HepG2 (cell line): ENCODE measurements around the gene TSEN34. TPM values are rescaled to one million over a fixed set of nuclear protein-coding genes. Genes with fewer than 3 reads are reported as not detected.
A peak's percentile ranks its signal among the peaks of the same experiment; 100 is the strongest.

Experiments
- ATF1 ChIP-seq: IDR thresholded peaks from 2 replicates; pipeline ENCODE4 v1.6.1; 2016; ENCODE audit warnings: mild to moderate bottlenecking, control low read depth
- CREB1 ChIP-seq, 2 experiments: fragments of 450-650 bp in 1 of 2; IDR thresholded peaks; 2 replicates each; pipeline ENCODE4 v1.6.1; 2016 to 2017; ENCODE audit warnings: control low read depth in 1 of 2, mild to moderate bottlenecking in 1 of 2, missing compliant biosample characterization in 1 of 2, missing genetic modification characterization in 1 of 2
- CTCF ChIP-seq: sonication (generic); formaldehyde crosslinking; IDR thresholded peaks from 2 replicates; pipeline ENCODE4 v1.5.0; 2020; ENCODE audit warnings: mild to moderate bottlenecking, missing genetic modification reagents, moderate library complexity
- KLF9 ChIP-seq: IDR thresholded peaks from 2 replicates; pipeline ENCODE4 v1.6.1; 2016; ENCODE audit warnings: low read depth
- PHF8 ChIP-seq: sonication (generic); formaldehyde crosslinking; IDR thresholded peaks from 2 replicates; pipeline ENCODE4 v1.5.0; 2020; ENCODE audit warnings: missing genetic modification reagents
- SKI ChIP-seq: fragments of 450-650 bp; IDR thresholded peaks from one replicate; pipeline ENCODE4 v1.6.1; 2018; ENCODE audit warnings: mild to moderate bottlenecking; ENCODE audit not compliant: partially characterized antibody
- SNAPC2 ChIP-seq: sonication (generic); formaldehyde crosslinking; IDR thresholded peaks from 2 replicates; pipeline ENCODE4 v1.8.1; 2022; ENCODE audit warnings: mild to moderate bottlenecking, missing genetic modification reagents
- TAF1 ChIP-seq: sonication (generic); formaldehyde crosslinking; IDR thresholded peaks from 2 replicates; pipeline ENCODE4 v1.4.0; 2020; ENCODE audit warnings: missing genetic modification reagents
- TGIF2 ChIP-seq: IDR thresholded peaks from 2 replicates; pipeline ENCODE4 v1.6.1; 2016; ENCODE audit warnings: control low read depth, missing compliant biosample characterization
- THYN1 ChIP-seq: sonication (generic); formaldehyde crosslinking; IDR thresholded peaks from 2 replicates; pipeline ENCODE4 v1.8.1; 2023; ENCODE audit warnings: low read depth, mild to moderate bottlenecking, moderate library complexity, missing genetic modification reagents, borderline replicate concordance
- TOPORS ChIP-seq: sonication (generic); formaldehyde crosslinking; IDR thresholded peaks from 2 replicates; pipeline ENCODE4 v1.8.0; 2023; ENCODE audit warnings: mild to moderate bottlenecking, missing genetic modification reagents
- ZBTB10 ChIP-seq: sonication (generic); formaldehyde crosslinking; IDR thresholded peaks from 2 replicates; pipeline ENCODE4 v1.4.0; 2020; ENCODE audit warnings: missing genetic modification reagents, borderline replicate concordance
- ZBTB21 ChIP-seq: sonication (generic); formaldehyde crosslinking; IDR thresholded peaks from 2 replicates; pipeline ENCODE4 v1.4.0; 2020; ENCODE audit warnings: missing genetic modification reagents
- ZC3H4 ChIP-seq: sonication (generic); formaldehyde crosslinking; IDR thresholded peaks from 2 replicates; pipeline ENCODE4 v1.4.0; 2020; ENCODE audit warnings: missing genetic modification reagents, borderline replicate concordance
- ZFP36 ChIP-seq: fragments of 150-350 bp; IDR thresholded peaks from 2 replicates; pipeline ENCODE4 v1.6.1; 2018; ENCODE audit warnings: borderline replicate concordance, low read length, low read depth; ENCODE audit not compliant: partially characterized antibody
- ZFP37 ChIP-seq: sonication (generic); formaldehyde crosslinking; IDR thresholded peaks from 2 replicates; pipeline ENCODE4 v1.4.0; 2020; ENCODE audit warnings: missing genetic modification reagents, borderline replicate concordance
- ZFX ChIP-seq: sonication (generic); formaldehyde crosslinking; IDR thresholded peaks from 2 replicates; pipeline ENCODE4 v1.4.0; 2020; ENCODE audit warnings: mild to moderate bottlenecking, low read depth, missing genetic modification reagents, moderate library complexity
- ZNF383 ChIP-seq: sonication (generic); formaldehyde crosslinking; IDR thresholded peaks from 2 replicates; pipeline ENCODE4 v1.4.0; 2020; ENCODE audit warnings: missing genetic modification reagents, mild to moderate bottlenecking, borderline replicate concordance
- ZNF589 ChIP-seq: sonication (generic); formaldehyde crosslinking; conservative IDR thresholded peaks from 2 replicates; pipeline ENCODE4 v1.8.0; 2022; ENCODE audit warnings: mild to moderate bottlenecking, moderate library complexity, missing genetic modification reagents
- ZNF660 ChIP-seq: sonication (generic); formaldehyde crosslinking; IDR thresholded peaks from 2 replicates; pipeline ENCODE4 v1.5.1; 2020; ENCODE audit warnings: mild to moderate bottlenecking, low read depth, missing genetic modification reagents, borderline replicate concordance
- ZNF790 ChIP-seq: sonication (generic); formaldehyde crosslinking; IDR thresholded peaks from 2 replicates; pipeline ENCODE4 v1.8.0; 2022; ENCODE audit warnings: missing genetic modification reagents, mild to moderate bottlenecking, borderline replicate concordance
- ZNF891 ChIP-seq: sonication (generic); formaldehyde crosslinking; IDR thresholded peaks from 2 replicates; pipeline ENCODE4 v1.5.0; 2020; ENCODE audit warnings: mild to moderate bottlenecking, missing genetic modification reagents
- ZSCAN12 ChIP-seq: sonication (generic); formaldehyde crosslinking; IDR thresholded peaks from 2 replicates; pipeline ENCODE4 v1.9.0; 2021; ENCODE audit warnings: mild to moderate bottlenecking, missing genetic modification reagents
- ZSCAN9 ChIP-seq: IDR thresholded peaks from 2 replicates; pipeline ENCODE4 v1.6.1; 2016; ENCODE audit warnings: borderline replicate concordance
- polyA plus RNA-seq, 8 experiments: library from polyadenylated mRNA; depleted of rRNA in 3 of 8; stranded (reverse) in 7 of 8; unstranded in 1 of 8; fragments of >200 nt; fragmentation: Illumina TruSeq in 4 of 8; extraction: Trizol in 4 of 8; gene quantifications; 2 replicates each; pipeline versions ENCODE4 v1.2.1 to v1.2.3, GENCODE V29; 2011 to 2016; ENCODE audit warnings: low read depth in 4 of 8, missing spikeins in 1 of 8, mixed read lengths in 1 of 8; ENCODE audit not compliant: insufficient read depth in 1 of 8
- total RNA-seq, 5 experiments: library from RNA; depleted of rRNA; stranded (reverse); fragments of >200 nt; fragmentation: Illumina TruSeq; extraction: Trizol; gene quantifications; 2 replicates each; pipeline ENCODE4 v1.2.3, GENCODE V29; 2016; ENCODE audit warnings: low read depth in 1 of 5
- TF ChIP-seq, protein P1 (sequence below), 2 experiments: sonication (generic) in 1 of 2; formaldehyde crosslinking in 1 of 2; IDR thresholded peaks; 2 replicates each; pipeline versions ENCODE4 v1.4.0 to v1.6.1; 2018 to 2020; ENCODE audit warnings: missing genetic modification reagents in 2 of 2, borderline replicate concordance in 1 of 2, low read depth in 1 of 2, mild to moderate bottlenecking in 1 of 2, missing biosample characterization in 1 of 2

Gene TSEN34
- total and polyA plus RNA-seq, 2 of the 13 experiments (the other 11 are each of a cell fraction or from before 2014, with no cell fraction given), result 55.1 to 65.4 TPM

DNA sequence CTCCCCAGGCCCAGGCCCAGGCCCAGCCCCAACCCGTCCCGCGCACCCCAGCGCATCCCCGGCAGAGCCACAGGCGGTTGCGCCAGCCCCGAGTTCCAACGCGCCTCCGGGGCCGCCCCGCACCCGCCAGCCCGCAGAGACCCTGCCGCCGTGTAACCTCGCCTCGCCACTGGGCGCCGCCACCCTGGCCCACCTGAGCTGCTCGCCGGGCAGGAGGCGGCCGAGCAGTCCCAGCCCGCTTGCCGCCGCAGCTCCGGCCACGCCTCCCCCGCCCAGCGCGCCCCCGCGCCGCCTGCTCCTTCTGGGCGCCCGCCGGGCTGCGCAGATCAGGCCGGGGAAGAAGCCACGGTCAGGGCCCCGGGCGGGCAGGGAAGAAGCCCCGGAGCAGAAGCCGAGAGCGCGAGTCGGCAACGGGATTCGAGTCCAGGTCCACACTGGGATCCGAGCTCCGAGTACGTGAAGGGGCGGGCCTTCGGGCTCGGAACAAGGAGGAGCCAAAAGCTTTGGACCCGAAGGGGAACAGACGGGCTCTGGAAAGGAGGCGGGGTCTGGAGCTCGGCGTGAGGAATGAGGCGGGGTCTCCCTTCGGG, 1.9 kb upstream of the TSEN34 start, which contains the start of gene MBOAT7 (continued):
- TF ChIP-seq CTCF, result peak; percentile 68
- TF ChIP-seq ZNF589, result no peak
- no peak for TF ChIP-seq ZBTB21 (CRISPR knock-in tag)
- no peak for TF ChIP-seq ZFP36
- no peak for TF ChIP-seq KLF9 (CRISPR knock-in tag)
- TF ChIP-seq ZC3H4 (CRISPR knock-in tag), result no peak
- TF ChIP-seq THYN1, result no peak
- TF ChIP-seq ZNF383 (CRISPR knock-in tag), result 0 out of 2 replicates have a peak, but pooled peaks have one; percentile 48
- no peak for TF ChIP-seq ATF1 (CRISPR knock-in tag)
- TF ChIP-seq CREB1 (IDR thresholded peaks at IDR 0.05), result no peak
- TF ChIP-seq CREB1 (CRISPR knock-in tag; IDR thresholded peaks at IDR 0.05), result no peak
- TF ChIP-seq TOPORS (CRISPR knock-in tag), result no peak
- TF ChIP-seq ZNF891 (CRISPR knock-in tag), result peak; percentile 59; the same call in 1 of the 2 replicates
- TF ChIP-seq TGIF2 (CRISPR knock-in tag), result no peak
- 0 out of 2 replicates have a peak, but pooled peaks have one; percentile 23 for TF ChIP-seq ZSCAN9
- TF ChIP-seq ZFX (CRISPR knock-in tag), result peak; percentile 88
- TF ChIP-seq, protein P1, sequence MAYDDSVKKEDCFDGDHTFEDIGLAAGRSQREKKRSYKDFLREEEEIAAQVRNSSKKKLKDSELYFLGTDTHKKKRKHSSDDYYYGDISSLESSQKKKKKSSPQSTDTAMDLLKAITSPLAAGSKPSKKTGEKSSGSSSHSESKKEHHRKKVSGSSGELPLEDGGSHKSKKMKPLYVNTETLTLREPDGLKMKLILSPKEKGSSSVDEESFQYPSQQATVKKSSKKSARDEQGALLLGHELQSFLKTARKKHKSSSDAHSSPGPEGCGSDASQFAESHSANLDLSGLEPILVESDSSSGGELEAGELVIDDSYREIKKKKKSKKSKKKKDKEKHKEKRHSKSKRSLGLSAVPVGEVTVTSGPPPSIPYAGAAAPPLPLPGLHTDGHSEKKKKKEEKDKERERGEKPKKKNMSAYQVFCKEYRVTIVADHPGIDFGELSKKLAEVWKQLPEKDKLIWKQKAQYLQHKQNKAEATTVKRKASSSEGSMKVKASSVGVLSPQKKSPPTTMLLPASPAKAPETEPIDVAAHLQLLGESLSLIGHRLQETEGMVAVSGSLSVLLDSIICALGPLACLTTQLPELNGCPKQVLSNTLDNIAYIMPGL (CRISPR knock-in tag; IDR thresholded peaks at IDR 0.05; ENCODE audit: borderline replicate concordance in 1 of 2, low read depth in 1 of 2), result peak; percentile 82 to 89; a peak in 3 of 4 replicates
- TF ChIP-seq ZNF790 (CRISPR knock-in tag), result 0 out of 2 replicates have a peak, but pooled peaks have one; percentile 31
- TF ChIP-seq PHF8 (CRISPR knock-in tag), result peak; percentile 86
- peak; percentile 52 for TF ChIP-seq SKI
- peak; percentile 45; the same call in 1 of the 2 replicates for TF ChIP-seq ZFP37 (CRISPR knock-in tag)
- TF ChIP-seq ZSCAN12 (CRISPR knock-in tag), result no peak
- no peak for TF ChIP-seq SNAPC2 (CRISPR knock-in tag)
- peak; percentile 57; the same call in 1 of the 2 replicates for TF ChIP-seq TAF1 (CRISPR knock-in tag)
- TF ChIP-seq ZBTB10 (CRISPR knock-in tag), result 0 out of 2 replicates have a peak, but pooled peaks have one; percentile 25
- no peak for TF ChIP-seq ZNF660 (CRISPR knock-in tag)
